Activated B cell treated with CpG ODN at 0.5 μM for 24 hours (primary cell): Measurements from ENCODE around the gene BBS10. TPM values are rescaled to one million over a fixed set of nuclear protein-coding genes. Genes with fewer than 3 reads are reported as not detected.

ENCODE experiments used
- ATAC-seq: fragments of 200-7000 bp; cut with Tn5 transposase; one replicate; pipeline ENCODE4 v1.10.0; 2021; ENCODE audit warnings: low read depth, mild to moderate bottlenecking, moderate library complexity
- CTCF ChIA-PET: fragments of 350-600 bp; sonication (Branson Sonifier 250); formaldehyde crosslinking; loops from one replicate; lab custom pipeline; 2021; ENCODE audit warnings: antibody characterized with exemption; lab: Charles Lee
- POLR2A ChIA-PET: fragments of 350-600 bp; sonication (Branson Sonifier 250); formaldehyde crosslinking; loops from one replicate; lab custom pipeline; 2021; ENCODE audit warnings: antibody characterized with exemption; lab: Charles Lee
- DNase-seq: peaks from one replicate; pipeline ENCODE4 v3.0.0; 2022
- H3K27ac Mint-ChIP-seq: one replicate; pipeline ENCODE4 v1.8.0; 2020; ENCODE audit warnings: mixed read lengths
- H3K27me3 Mint-ChIP-seq: one replicate; pipeline ENCODE4 v1.8.0; 2021; ENCODE audit warnings: mixed read lengths
- H3K36me3 Mint-ChIP-seq: one replicate; pipeline ENCODE4 v1.8.0; 2021; ENCODE audit warnings: low read depth, mixed read lengths
- H3K4me1 Mint-ChIP-seq: one replicate; pipeline ENCODE4 v1.8.0; 2021; ENCODE audit warnings: mixed read lengths
- H3K4me3 Mint-ChIP-seq: one replicate; pipeline ENCODE4 v1.8.0; 2020; ENCODE audit warnings: mild to moderate bottlenecking, mixed read lengths
- H3K9me3 Mint-ChIP-seq: one replicate; pipeline ENCODE4 v1.8.0; 2020; ENCODE audit warnings: mixed read lengths
- intact Hi-C: fragments of 100-400 bp; cut with micrococcal nuclease; formaldehyde crosslinking; loops from one replicate; pipeline ENCODE4 v1.15.1; 2024
- total RNA-seq: library from RNA; stranded (reverse); gene quantifications from 2 replicates; pipeline ENCODE4 v1.2.3, GENCODE V29; 2022
- TF ChIP-seq, protein P1 (sequence below): fragments of 200-600 bp; IDR thresholded peaks from one replicate; pipeline ENCODE4 v1.8.0; 2022; ENCODE audit warnings: antibody characterized with exemption, mild to moderate bottlenecking

BBS10 gene
- total RNA-seq, 1 donor from 2014 or later, result 8.0 TPM

DNA sequence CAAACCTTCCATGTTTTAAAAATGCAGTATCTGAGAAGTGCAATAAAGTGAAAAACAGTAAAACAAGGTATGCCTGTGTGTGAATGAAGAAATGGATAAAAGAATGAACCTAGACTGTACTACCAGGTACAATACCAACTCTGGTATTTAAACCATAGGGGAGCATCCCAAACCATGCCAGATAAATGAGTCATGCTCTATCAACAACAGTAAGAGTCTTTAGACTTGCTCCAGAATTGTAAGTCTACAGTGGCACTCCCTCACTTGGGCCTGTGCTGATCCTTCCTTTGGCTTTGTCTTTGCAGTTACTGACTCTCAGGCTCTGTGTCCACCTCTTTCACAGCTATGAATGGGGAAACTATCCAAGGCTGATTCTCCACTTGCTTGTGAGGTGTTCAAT is 38.1 kb downstream of the BBS10 start:
- CTCF ChIA-PET, result no interaction called here
- Mint-ChIP-seq H3K27ac (no peak overlapping the region), H3K4me1 (no peaks in the 10 kb centered on the region), H3K27me3 (peaks cover 21% of the 10 kb centered on the region), H3K4me3 (no peak overlapping the region), H3K36me3 (no peaks in the 10 kb centered on the region), H3K9me3 (no peaks in the 10 kb centered on the region)
- POLR2A ChIA-PET, result no interaction called here
- ATAC-seq, result no peak
- no peak for DNase-seq
- TF ChIP-seq, protein P1, sequence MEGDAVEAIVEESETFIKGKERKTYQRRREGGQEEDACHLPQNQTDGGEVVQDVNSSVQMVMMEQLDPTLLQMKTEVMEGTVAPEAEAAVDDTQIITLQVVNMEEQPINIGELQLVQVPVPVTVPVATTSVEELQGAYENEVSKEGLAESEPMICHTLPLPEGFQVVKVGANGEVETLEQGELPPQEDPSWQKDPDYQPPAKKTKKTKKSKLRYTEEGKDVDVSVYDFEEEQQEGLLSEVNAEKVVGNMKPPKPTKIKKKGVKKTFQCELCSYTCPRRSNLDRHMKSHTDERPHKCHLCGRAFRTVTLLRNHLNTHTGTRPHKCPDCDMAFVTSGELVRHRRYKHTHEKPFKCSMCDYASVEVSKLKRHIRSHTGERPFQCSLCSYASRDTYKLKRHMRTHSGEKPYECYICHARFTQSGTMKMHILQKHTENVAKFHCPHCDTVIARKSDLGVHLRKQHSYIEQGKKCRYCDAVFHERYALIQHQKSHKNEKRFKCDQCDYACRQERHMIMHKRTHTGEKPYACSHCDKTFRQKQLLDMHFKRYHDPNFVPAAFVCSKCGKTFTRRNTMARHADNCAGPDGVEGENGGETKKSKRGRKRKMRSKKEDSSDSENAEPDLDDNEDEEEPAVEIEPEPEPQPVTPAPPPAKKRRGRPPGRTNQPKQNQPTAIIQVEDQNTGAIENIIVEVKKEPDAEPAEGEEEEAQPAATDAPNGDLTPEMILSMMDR, result no peak
- intact Hi-C loops, result no loop called here

DNA sequence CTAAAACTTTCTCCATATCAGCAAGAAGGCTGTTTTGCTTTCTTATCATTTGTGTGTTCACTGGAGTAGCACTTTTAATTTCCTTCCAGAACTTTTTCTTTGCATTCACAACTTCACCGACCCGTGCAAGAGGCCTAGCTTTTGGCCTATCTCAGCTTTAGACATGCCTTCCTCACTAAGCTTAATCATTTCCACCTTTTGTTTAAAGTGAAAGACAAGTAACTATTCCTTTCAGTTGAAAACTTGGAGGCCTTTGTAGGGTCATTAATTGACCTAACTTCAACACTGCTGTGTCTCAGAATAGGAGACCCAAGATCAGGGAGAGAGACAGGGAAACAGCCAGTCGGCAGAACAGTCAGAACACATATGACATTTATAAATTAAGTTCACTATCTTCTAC is 39.3 kb downstream of the BBS10 start:
- CTCF ChIA-PET, result no interaction called here
- Mint-ChIP-seq H3K4me1 (no peaks in the 10 kb centered on the region), H3K4me3 (no peak overlapping the region), H3K27me3 (peaks cover 21% of the 10 kb centered on the region), H3K9me3 (no peaks in the 10 kb centered on the region), H3K36me3 (no peaks in the 10 kb centered on the region), H3K27ac (no peak overlapping the region)
- ATAC-seq, result no peak
- DNase-seq, result no peak
- POLR2A ChIA-PET, result no interaction called here
- intact Hi-C loops, result no loop called here
- TF ChIP-seq, protein P1, result no peak

DNA sequence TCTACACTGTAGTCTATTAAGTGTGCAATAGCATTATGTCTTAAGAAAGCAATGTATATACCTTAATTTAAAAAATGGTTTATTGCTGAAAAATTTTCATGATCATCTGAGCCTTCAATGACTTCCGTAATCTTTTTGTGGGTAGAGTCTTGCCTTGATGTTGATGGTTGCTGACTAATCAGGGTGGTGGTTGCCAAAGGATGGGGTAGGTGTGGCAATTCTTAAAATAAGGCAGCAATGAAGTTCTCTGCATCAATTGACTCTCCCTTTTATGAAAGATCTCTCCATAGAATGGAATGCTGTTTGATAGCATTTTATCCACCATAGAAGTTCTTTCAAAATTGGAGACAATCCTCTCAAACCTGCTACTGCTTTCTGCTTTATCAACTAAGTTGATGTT is 41.1 kb downstream of the BBS10 start:
- H3K4me3 Mint-ChIP-seq, result no peak overlapping the region
- no peak overlapping the region for H3K27ac Mint-ChIP-seq
- DNase-seq (no peak), ATAC-seq (no peak)
- no peaks in the 10 kb centered on the region for H3K4me1 Mint-ChIP-seq
- H3K9me3 Mint-ChIP-seq, result no peaks in the 10 kb centered on the region
- no peaks in the 10 kb centered on the region for H3K36me3 Mint-ChIP-seq
- TF ChIP-seq, protein P1, result no peak
- intact Hi-C loops, result no loop called here
- peaks cover 13% of the 10 kb centered on the region for H3K27me3 Mint-ChIP-seq
- CTCF ChIA-PET, result no interaction called here
- POLR2A ChIA-PET, result no interaction called here

DNA sequence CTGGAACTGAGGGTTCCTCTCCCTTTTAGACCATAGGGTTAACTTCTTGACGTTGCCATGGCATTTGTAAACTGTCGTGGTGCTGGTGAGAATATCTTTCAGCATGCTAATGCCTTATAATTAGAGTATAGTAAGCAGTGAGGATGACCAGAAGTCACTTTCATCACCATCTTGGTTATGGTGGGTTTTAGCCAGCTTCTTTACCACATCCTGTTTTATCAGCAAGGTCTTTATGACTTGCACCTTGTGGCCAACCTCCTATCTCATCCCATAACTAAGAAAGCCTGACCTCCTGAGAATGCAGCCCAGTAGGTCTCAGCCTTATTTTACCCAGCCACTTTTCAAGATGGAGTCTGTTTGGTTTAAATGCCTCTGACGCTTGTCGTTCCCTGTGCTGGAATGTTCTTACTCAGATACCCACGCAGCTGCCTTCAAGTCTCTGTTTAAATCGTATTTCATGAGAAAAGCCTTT is 44.2 kb downstream of the BBS10 start:
- no peak overlapping the region for H3K27ac Mint-ChIP-seq
- TF ChIP-seq, protein P1, result no peak
- DNase-seq (no peak), ATAC-seq (no peak)
- no peaks in the 10 kb centered on the region for H3K27me3 Mint-ChIP-seq
- no peaks in the 10 kb centered on the region for H3K4me1 Mint-ChIP-seq
- H3K36me3 Mint-ChIP-seq, result no peaks in the 10 kb centered on the region
- ChIA-PET POLR2A (no interaction called here), CTCF (no interaction called here)
- intact Hi-C loops, result no loop called here
- H3K9me3 Mint-ChIP-seq, result no peaks in the 10 kb centered on the region
- H3K4me3 Mint-ChIP-seq, result no peak overlapping the region

DNA sequence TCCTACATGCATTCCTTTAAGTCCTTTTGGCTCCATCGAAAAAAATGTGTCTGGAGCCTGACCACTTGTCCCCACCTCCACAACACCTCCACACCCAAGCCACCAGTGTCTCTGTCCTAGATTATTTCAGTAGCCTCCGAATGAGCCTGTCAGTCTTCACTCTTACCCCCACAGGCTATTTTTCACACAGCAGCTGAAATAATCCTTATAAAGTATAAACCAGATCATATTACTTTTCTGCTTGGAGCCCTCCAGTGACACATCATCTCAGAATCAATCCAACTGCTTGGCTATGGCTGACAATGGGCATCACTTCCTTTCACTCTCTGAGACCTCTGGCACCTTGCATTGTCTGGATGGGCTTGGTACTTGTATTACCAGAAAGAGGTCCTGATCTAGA is 44.9 kb downstream of the BBS10 start:
- POLR2A ChIA-PET, result no interaction called here
- intact Hi-C loops, result no loop called here
- CTCF ChIA-PET, result no interaction called here
- H3K36me3 Mint-ChIP-seq, result no peaks in the 10 kb centered on the region
- no peaks in the 10 kb centered on the region for H3K4me1 Mint-ChIP-seq
- H3K27me3 Mint-ChIP-seq, result no peaks in the 10 kb centered on the region
- no peaks in the 10 kb centered on the region for H3K9me3 Mint-ChIP-seq
- ATAC-seq (no peak), DNase-seq (no peak)
- TF ChIP-seq, protein P1, result no peak
- H3K27ac Mint-ChIP-seq, result no peak overlapping the region
- H3K4me3 Mint-ChIP-seq, result no peak overlapping the region
